LNCAP (cell line): ENCODE results near the gene NEK6.

ENCODE experiments used
- TF ChIP-seq, protein P1 (sequence below): fragments of 450-650 bp; IDR thresholded peaks from 2 replicates; pipeline ENCODE4 v1.5.1; 2017; ENCODE audit warnings: mild to moderate bottlenecking

NEK6 gene

DNA sequence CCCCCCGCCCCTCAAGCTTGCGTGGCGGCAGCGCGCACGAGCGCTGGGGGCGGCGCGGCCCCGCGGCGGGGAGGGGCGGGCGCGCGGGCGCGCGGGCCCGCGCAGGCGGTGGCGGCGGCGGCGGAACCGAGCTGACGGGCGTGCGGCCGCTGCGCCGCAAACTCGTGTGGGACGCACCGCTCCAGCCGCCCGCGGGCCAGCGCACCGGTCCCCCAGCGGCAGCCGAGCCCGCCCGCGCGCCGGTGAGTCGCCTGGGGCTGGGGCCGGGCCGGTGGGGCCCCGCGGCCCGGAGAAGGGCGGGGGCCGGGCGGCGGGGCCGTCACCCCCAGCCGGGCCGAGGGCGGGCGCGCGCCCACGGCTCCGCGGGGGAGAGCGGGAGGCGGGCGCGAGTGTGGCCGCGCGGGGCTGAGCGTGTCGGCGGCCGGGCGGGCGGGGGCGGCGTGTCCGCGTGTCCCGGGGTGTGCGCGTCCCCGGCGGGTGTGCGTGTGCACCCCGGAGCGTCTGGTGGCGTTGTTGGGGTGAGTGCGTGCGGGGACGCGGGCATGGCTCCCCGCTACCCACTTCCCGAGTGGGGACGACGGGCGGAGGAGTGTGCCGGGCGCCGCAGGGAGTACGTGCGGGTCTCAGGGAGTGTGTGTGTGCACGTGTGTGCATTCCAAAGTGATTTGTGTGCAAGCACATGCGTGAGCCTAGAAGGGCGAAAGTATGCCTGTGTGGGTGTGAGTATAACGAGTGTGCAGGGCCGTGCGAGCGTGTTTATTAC, at the start of gene NEK6:
NEK6 (plus strand) TSS at position 106 of the 763 bp plus-strand sequence. CDS start 44,016 bp downstream, outside the sequence.
- TF ChIP-seq, protein P1, sequence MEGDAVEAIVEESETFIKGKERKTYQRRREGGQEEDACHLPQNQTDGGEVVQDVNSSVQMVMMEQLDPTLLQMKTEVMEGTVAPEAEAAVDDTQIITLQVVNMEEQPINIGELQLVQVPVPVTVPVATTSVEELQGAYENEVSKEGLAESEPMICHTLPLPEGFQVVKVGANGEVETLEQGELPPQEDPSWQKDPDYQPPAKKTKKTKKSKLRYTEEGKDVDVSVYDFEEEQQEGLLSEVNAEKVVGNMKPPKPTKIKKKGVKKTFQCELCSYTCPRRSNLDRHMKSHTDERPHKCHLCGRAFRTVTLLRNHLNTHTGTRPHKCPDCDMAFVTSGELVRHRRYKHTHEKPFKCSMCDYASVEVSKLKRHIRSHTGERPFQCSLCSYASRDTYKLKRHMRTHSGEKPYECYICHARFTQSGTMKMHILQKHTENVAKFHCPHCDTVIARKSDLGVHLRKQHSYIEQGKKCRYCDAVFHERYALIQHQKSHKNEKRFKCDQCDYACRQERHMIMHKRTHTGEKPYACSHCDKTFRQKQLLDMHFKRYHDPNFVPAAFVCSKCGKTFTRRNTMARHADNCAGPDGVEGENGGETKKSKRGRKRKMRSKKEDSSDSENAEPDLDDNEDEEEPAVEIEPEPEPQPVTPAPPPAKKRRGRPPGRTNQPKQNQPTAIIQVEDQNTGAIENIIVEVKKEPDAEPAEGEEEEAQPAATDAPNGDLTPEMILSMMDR = no peak

DNA sequence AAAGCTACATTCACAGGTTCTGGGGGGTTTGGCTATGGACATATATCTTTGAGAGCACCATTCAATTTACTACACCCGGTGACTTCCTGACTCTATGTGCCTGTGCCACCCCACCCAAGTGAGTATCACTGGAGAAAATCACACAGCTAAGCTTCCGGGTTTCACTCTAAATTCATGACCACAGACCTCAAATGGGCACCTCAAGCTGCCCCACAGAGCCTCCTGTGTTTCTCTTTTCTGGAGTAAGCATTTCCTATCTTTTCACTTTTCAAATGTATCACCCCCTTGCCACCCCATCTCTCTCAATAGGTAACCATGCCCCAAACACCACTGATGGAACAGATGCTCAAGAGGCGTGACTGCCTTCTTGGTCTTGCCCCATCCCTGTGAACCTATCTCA, 49.2 kb upstream of the NEK6 start:
- TF ChIP-seq, protein P1 = no peak

GRCh38 chr9:124209279-124209678, 48.5 kb upstream of the NEK6 start:
- TF ChIP-seq, protein P1 = no peak

DNA sequence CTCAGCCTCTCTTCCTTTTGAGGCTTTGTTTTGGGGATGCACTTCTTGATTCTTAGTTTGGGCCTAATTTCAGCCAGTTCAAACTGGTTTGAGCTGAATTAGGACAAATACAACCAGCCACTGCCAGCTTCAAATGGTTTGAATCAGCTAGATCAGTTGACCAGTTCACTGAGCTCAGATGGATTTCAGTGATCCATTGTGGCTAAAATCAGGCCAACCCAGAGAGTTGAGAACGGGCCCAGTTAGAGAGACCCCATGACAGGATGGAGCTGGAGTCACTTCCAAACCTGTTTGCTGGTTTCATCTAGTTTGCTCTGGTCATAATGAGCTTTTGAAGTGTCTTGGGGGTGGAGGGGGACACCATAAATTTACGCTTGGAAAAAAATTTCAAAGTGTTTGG, 48.0 kb upstream of the NEK6 start:
- TF ChIP-seq, protein P1 = no peak

DNA sequence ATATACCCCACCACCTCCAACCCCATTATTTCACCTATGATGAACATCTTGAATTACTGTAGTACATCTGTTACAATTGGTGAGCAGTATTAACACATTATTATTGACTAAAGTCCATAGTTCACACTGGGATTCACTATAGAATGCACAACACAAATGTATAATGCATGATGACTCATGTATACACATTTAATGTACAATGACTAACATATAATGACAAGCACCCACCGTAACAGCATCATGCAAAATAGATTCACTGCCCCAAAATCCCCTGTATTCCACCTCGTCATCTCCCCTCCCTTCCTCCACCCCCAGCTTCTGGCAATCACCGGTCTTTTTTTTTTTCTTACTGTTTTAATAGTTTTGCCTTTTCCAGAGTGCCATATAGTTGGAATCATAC, 47.1 kb upstream of the NEK6 start:
- TF ChIP-seq, protein P1 = no peak

GRCh38 chr9:124212381-124213050, 45.2 kb upstream of the NEK6 start:
- TF ChIP-seq, protein P1 = no peak

DNA sequence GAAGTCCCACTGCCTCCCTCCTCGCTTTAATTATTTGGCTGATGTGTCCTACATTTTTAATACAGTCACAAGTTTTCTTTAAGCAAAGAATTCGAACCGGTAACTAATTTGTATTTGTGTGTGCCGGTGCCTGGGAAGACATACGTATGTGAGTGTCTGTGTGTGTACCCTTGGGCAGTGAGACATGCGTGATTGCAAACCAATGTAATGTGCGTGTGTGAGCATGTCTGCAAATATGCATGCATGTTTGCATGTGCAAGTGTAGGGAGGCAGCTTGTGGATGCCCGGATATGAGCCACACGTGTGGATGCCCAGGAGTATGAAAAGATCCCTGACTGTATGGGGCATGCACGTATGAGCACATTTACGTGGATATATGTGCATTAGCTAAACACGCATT, 44.4 kb upstream of the NEK6 start:
- TF ChIP-seq, protein P1 = no peak
